ENCODE data around the gene MT1E.
"Not testable (repeated sequence)": the region's sequence is repeated elsewhere in the genome, so short reads cannot be mapped to it uniquely, and the experiment has no call there.

The MT1E gene

GRCh38 chr16:56607675-56608042 lies 17.9 kb upstream of the MT1E start:
- no peak for DNase-seq

- peak; percentile 73 for DNase-seq
These were observed 17.3 kb upstream of the MT1E start, which contains the start of gene MT2A for GRCh38 chr16:56608043-56608875. TSS of gene MT2A (plus strand) at chr16:56608584. CDS start at chr16:56608656, 72 bp downstream.

DNA sequence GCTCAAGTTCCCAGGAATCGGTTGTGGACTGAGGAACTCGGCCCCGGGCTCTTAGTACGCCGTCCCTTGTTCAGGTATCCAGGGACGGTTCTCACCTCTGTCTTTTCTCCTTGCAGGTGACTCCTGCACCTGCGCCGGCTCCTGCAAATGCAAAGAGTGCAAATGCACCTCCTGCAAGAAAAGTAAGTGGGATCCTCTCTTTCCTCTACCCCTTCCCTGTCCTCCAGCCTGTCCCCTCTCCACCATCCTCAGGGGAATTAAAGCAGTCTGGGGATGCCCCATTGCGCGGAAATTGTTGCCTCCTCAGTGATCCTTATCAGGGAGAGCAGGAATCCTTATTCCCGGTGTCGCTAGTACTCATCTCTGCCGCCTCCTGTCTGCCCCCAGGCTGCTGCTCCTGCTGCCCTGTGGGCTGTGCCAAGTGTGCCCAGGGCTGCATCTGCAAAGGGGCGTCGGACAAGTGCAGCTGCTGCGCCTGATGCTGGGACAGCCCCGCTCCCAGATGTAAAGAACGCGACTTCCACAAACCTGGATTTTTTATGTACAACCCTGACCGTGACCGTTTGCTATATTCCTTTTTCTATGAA lies 16.6 kb upstream of the MT1E start:
- DNase-seq, result no peak

DNA sequence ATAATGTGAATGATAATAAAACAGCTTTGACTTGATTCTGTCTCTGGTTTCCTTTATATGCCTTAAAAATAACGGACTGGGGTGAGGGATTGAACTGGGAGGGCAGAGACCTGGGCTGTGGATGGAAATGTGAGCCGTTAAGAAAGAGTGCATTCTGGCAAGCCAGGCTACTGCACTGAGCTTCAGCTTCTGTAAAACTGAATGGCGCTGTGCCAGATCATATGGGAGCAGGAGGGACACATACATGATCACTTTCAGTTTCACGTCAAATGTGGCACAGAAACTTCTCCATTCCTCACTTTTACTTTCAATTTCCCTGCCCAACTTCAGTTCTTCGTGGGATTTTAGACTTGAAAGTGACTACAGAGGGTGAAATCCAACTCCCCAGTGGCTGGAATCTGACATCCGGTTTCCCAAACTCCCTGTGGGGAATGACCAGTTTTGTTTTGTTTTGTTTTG lies 16.1 kb upstream of the MT1E start:
- peak; percentile 58 for DNase-seq

- DNase-seq, result peak; percentile 72
These were observed 15.5 kb upstream of the MT1E start for GRCh38 chr16:56610017-56610608.

DNA sequence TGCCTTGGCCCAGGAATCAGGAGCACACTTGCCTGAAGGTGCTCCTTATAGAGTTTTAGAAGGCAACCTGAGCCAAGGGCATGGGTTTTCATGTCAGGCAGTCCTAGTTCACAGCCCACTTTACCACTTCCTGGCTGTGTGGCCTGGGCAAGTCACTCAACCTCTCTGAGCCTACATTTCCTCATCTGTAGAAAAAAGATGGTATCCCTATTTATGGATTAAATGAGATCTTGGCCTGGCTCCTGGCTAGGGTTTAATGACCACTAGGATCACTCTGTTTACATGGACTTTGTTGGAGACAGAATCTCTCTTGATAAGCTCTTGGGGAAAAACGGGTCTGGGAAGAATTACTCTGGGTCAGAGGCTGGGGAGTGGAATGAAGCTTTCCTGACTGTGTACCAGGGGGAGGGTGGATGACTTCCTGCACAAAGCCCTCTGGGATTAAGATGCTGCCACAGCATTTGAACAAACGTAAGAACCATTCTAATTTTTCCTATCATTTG lies 14.9 kb upstream of the MT1E start:
- no peak for DNase-seq

DNA sequence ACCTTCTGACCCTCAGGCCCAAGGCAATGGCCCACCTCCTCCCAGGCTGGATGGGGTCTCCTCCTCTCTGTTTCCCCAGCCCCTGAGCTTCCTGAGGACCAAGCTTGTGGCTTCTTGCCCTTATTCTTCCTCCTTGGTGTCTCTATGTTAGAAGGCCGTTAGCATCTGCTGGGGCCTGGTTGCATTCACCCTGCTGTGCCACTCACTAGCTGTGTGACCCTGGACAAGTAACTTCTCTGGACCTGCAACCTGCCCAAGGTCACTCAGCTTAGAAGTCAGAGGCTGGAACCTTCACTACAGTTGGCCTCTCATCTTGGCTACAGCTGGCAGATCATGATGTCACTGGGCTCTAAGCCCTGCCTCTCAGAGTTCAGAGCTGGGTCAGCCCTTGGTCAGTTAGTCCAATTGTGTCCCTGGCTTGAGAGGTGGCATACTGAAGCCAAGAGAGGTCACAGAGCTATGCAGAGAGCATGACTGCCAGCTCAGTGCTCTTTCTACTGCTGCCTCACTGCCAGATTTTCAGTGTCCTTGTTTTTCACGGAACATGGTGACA lies 14.2 kb upstream of the MT1E start:
- no peak for DNase-seq

DNA sequence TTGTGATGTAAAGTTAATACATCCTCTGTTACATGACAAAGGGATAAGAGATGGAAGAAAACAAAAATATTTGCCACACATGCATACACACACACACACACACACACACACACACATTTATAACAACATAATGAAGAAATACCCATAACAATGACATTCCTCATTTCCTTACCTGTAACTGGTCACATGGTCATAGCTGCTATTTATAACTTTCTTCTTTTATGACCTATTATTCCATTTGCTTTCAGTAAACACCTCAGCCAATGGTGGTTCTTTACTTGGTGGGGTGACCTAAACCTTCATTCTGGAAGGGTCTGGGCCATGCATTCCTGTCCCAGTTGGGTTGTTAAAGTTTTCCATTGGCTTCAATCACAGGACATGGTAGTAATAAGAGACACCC lies 11.9 kb upstream of the MT1E start:
- DNase-seq, result no peak

DNA sequence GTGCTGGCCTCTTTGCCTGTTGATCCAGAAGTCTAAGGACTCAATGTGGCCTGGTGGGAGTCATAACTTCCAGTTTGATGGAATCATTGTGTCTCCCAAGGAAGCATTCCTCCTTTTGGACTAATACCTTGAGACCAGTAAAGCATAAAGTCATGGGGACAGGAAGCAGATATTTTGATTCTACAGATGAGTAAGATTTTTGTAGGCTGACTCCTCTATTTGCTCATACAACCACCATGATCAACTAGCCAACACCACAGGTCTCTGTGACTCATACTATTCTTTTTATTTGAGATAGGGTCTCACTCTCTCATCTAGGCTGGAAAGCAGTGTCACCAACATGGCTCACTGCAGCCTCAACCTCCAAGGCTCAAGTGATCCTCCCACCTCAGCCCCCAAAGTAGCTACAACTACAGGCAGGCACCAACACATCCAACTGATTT lies 11.0 kb upstream of the MT1E start:
- no peak for DNase-seq

- DNase-seq, result no peak
These were observed 10.2 kb upstream of the MT1E start for GRCh38 chr16:56615353-56615752.

DNA sequence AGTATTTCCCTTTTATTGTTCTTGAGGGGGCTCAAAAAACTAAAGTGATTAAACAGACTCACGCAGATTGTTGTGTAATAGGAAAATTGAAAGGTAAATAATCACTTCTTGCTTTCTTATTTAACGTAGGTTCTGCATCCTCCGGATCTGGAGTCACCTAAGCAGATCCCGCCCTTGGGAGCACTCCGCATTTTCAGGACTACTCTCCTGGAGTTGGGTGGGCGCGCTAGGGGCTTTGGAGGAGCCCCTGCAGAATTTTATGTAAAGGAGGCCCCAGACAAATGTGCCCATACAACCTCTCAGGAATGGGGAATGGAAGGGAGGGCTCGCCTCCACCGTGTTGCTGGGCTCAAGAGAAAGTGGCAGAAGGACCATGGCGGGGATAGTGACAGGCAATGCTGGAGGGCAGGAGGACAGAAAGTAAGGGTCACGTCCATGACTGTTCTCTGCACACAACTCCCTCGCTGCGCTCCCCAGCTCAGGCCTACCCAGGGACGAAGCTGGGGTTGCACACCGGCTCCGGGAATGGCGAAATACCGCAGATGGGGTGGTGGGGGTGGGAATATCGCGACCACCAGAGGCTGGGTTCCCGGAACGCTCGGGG lies 8.9 kb upstream of the MT1E start:
- no peak for DNase-seq

DNA sequence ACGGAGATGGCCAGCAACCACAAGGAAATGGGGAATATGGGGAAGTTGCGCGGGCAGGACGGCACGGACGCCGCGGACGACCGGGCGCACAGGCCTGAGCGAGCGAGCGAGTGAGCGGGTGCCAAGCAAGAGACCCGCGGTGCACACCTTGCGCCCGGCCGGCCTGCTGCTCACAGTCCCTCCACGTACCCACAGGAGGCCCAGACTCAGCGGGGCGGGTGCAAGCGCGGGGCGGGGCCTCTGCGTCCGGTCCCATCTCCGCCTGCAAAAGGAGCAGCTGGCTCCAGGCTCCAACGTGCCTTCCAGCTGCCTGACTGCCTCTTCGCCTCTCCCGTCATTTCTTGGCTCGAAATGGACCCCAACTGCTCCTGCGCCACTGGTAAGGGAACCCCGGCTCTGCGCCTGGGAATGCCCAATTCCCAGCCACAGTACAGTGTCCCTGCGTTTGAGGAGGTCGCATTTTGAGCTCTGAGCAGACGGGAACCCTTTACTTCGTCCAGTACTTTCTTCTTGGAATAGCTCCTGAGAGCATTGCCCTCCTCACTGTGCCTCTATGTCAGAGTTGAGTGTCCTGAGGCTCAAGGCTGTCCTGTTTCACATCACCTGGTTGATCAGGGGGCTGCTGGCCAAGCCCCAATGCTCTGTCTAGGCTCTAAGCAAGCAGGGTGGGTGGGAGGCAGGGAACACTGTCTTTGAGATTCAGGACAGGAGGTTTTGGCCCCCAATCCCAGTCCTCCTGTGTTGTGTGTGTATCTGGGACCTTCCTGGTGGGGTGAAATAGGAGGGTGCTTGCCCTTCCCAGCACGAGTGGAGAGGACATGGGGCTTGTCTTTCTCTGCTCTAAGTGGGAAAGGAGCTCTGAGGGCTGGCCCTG lies 8.1 kb upstream of the MT1E start:
- no peak for DNase-seq

DNA sequence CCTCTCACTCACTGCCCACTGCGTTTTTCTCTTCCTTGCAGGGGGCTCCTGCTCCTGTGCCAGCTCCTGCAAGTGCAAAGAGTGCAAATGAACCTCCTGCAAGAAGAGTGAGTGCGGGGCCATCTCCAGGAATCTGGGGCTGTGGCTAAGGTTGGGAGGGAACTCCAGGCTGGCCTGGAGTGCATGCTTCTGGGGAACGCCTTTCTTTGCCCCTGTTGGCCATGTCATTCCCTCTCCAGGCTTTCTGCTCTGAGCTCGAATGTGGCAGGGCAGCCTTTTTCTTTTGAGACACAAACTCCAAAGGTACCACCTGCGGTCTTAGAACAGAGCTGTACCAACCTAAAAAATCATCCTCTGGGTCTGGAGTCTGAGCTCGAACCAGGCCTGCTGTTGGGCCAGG lies 7.4 kb upstream of the MT1E start:
- no peak for DNase-seq

DNA sequence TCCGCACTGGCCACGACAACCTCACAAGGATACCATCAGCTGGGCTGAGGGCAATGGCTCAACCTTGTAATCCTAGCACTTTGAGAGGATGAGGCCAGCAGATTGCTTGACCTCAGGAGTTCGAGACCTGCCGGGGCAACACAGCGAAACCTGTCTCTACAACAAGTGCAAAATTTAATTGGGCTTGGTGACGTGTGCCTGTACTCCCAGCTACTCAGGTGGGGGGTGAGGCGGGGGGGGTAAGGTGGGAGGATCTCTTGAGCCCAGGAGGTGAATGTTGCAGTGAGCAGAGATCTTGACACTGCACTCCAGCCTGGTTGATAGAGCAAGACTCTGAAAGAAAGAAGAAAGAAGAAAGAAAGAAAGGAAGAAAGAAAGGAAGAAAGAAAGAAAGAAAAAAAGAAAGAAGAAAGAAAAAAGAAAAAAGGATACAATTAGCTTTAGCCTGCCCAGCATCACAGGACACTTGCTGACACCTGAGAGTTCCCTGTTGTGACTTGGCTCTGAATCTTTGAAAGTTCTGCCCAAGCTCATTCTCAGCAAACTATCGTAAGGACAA lies 5.2 kb upstream of the MT1E start:
- no peak for DNase-seq

DNA sequence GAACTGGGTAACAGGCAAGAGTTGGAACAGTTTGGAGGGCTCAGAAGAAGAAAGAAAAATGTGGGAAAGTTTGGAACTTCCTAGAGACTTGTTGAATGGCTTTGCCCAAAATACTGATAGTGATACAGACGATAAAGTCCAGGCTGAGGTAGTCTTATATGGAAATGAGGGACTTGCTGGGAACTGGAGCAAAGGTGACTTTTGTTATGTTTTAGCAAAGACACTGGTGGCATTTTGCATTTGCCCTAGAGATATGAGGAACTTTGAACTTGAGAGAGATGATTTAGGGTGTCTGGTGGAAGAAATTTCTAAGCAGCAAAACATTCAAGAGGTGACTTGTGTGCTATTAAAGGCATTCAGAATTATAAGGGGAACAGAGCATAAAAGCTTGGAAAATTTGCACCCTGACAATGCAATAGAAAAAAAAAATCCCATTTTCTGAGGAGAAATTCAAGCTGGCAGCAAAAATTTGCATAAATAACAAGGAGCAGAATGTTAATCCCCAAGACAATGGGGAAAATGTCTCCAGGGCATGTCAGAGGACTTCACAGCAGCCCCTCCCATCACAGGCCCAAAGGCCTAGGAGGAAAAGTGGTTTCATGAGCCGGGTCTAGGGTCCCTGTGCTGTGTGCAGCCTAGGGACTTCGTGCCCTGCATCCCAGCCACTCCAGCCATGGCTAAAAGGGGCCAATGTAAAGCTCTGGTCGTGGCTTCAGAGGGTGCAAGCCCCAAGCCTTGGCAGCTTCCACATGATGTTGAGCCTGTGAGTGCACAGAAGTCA lies 3.7 kb upstream of the MT1E start:
- DNase-seq, result not testable (repeated sequence)

DNA sequence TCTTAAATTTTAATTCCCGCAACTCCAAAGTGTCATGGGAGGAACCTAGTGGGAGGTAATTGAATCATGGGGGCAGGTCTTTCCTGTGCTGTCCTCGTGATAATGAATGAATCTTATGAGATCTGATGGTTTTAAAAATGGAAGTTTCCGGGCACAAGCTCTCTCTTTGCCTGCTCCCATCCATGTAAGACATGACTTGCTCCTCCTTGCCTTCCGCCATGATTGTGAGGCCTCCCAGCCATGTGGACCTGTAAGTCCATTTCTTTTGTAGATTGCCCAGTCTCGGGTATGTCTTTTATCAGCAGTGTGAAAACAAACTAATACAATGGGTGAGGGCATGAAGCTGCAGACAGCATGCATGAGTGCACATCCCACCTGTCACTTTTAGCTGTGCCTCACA lies 2.4 kb upstream of the MT1E start:
- not testable (repeated sequence) for DNase-seq

GRCh38 chr16:56623637-56624036 lies 1.9 kb upstream of the MT1E start:
- DNase-seq, result no peak

GRCh38 chr16:56625943-56626654 lies 518 bp downstream of the MT1E start:
- DNase-seq, result no peak

- no peak for DNase-seq
These were observed 1.1 kb downstream of the MT1E start for GRCh38 chr16:56626685-56627084.

Measured in activated T-cell treated with anti-CD3 and anti-CD28 coated beads for 4 hours (primary cell).